GM23248 (cell line): Measurements from ENCODE around the gene HTRA1. TPM values are rescaled to one million over a fixed set of nuclear protein-coding genes. Genes with fewer than 3 reads are reported as not detected.

Experiments used
- DNase-seq: peaks from one replicate; pipeline ENCODE4 v3.0.0-alpha.2; 2015
- H2AFZ ChIP-seq: fragments of 200-600 bp; sonication (generic); 2 replicates; pipeline ENCODE4 v1.6.1; 2016; ENCODE audit warnings: antibody characterized with exemption
- H3F3A ChIP-seq: fragments of 200-600 bp; sonication (generic); 2 replicates; pipeline ENCODE4 v1.6.1; 2016; ENCODE audit warnings: mild to moderate bottlenecking, antibody characterized with exemption, mixed run types; ENCODE audit not compliant: insufficient read depth
- H3K27ac ChIP-seq: fragments of 200-600 bp; sonication (generic); 2 replicates; pipeline ENCODE4 v1.5.1; 2016; ENCODE audit warnings: mild to moderate bottlenecking
- H3K27me3 ChIP-seq: fragments of 200-600 bp; sonication (generic); replicated peaks from 2 replicates; pipeline ENCODE4 v1.6.1; 2016; ENCODE audit warnings: mild to moderate bottlenecking; ENCODE audit not compliant: insufficient read depth
- H3K36me3 ChIP-seq: fragments of 200-600 bp; sonication (generic); 2 replicates; pipeline ENCODE4 v1.6.1; 2016; ENCODE audit warnings: low read depth, mild to moderate bottlenecking
- H3K4me1 ChIP-seq: fragments of 200-600 bp; sonication (generic); 2 replicates; pipeline ENCODE4 v1.6.1; 2016; ENCODE audit warnings: mild to moderate bottlenecking; ENCODE audit not compliant: insufficient read depth
- H3K4me2 ChIP-seq: fragments of 200-600 bp; sonication (generic); one replicate; pipeline ENCODE4 v1.6.1; 2016; ENCODE audit warnings: mild to moderate bottlenecking; ENCODE audit not compliant: unreplicated experiment
- H3K4me3 ChIP-seq: fragments of 200-600 bp; sonication (generic); 2 replicates; pipeline ENCODE4 v1.5.1; 2016; ENCODE audit warnings: mild to moderate bottlenecking
- H3K79me2 ChIP-seq: fragments of 200-600 bp; sonication (generic); 2 replicates; pipeline ENCODE4 v1.6.1; 2016; ENCODE audit warnings: mild to moderate bottlenecking; ENCODE audit not compliant: insufficient read depth
- H3K9ac ChIP-seq: fragments of 200-600 bp; sonication (generic); 2 replicates; pipeline ENCODE4 v1.6.1; 2016; ENCODE audit warnings: mild to moderate bottlenecking
- H3K9me2 ChIP-seq: fragments of 200-600 bp; sonication (generic); 2 replicates; pipeline ENCODE4 v1.6.1; 2016; ENCODE audit warnings: mixed run types, mild to moderate bottlenecking, moderate library complexity; ENCODE audit not compliant: insufficient read depth
- H3K9me3 ChIP-seq: fragments of 200-600 bp; sonication (generic); one replicate; pipeline ENCODE4 v1.6.1; 2017; ENCODE audit warnings: low read depth
- H4K20me1 ChIP-seq: fragments of 200-600 bp; sonication (generic); 2 replicates; pipeline ENCODE4 v1.6.0; 2016; ENCODE audit not compliant: insufficient read depth
- EZH2 ChIP-seq: fragments of 200-600 bp; sonication (generic); IDR thresholded peaks from 2 replicates; pipeline ENCODE4 v1.6.1; 2018; ENCODE audit warnings: antibody characterized with exemption, mild to moderate bottlenecking; ENCODE audit not compliant: insufficient read depth, poor library complexity, severe bottlenecking
- EZH2phosphoT487 ChIP-seq: fragments of 200-600 bp; sonication (generic); IDR thresholded peaks from 2 replicates; pipeline ENCODE4 v1.6.1; 2018; ENCODE audit warnings: antibody characterized with exemption, moderate library complexity, mild to moderate bottlenecking, low read depth; ENCODE audit not compliant: insufficient read depth
- WGBS, 2 experiments: methylation state at CpG; one replicate each; pipeline ENCODE4 v1.1.6; 2015 to 2017; ENCODE audit warnings: low lambda C conversion rate in 2 of 2, low coverage in 1 of 2; ENCODE audit errors: missing lambda C conversion rate in 2 of 2; 5-methylcytosine and 5-hydroxymethylcytosine counted together
- in situ Hi-C: fragments of 300-500 bp; cut with MboI; formaldehyde crosslinking; loops from 2 replicates; pipeline ENCODE4 v1.15.0; 2020
- microRNA-seq: library from miRNA; unstranded; fragments of <30 nt; microRNA quantifications from one replicate; pipeline ENCODE4, GENCODE V29; 2016; ENCODE audit warnings: borderline number of aligned reads
- polyA plus RNA-seq: library from polyadenylated mRNA; unstranded; fragments of >200 nt; fragmentation: Nextera tagmentation; extraction: Ambion mirVana; gene quantifications from 2 replicates; pipeline ENCODE4 v1.2.1, GENCODE V29; 2016
- small RNA-seq: library from RNA; depleted of rRNA; stranded (forward); fragments of <200 nt; gene quantifications from one replicate; pipeline ENCODE3, GENCODE V24; 2014; ENCODE audit warnings: low read depth, low replicate concordance
- total RNA-seq: library from RNA; depleted of rRNA; stranded (reverse); fragments of >200 nt; shearing (Covaris generic); gene quantifications from 2 replicates; pipeline ENCODE4 v1.2.3, GENCODE V29; 2014; rRNA removed

HTRA1 gene
- total and polyA plus RNA-seq, 2 experiments from 2014 or later = 220 to 405 TPM

DNA sequence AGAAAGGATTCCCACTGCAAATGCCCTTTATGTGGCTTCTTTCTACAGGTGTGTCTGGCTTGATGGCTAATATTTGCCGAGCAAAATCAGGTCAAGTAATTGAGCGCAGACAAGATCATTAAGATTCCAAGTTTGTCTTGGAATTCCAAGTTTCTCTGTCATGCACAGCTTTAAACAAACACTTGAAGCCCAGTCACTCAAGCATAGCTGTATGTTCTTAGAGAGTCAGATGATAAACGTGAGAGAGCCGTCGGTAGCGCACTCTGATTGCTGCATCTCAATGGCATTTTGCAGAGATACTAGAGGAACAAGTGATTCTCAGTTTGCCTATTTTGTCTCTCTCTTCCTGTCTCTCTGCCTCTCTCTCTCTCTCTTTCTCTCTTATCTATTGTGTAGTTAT is 99.9 kb downstream of the HTRA1 start:
- Histone ChIP-seq H3K4me1 (no peaks in the 10 kb centered on the region), H3K27me3 (peaks cover 17% of the 10 kb centered on the region), H3K4me2 (no peak overlapping the region), H3K9me3 (no peaks in the 10 kb centered on the region), H3K9me2 (no peaks in the 10 kb centered on the region), H3K36me3 (no peaks in the 10 kb centered on the region), H3K9ac (no peak overlapping the region), H3K4me3 (no peak overlapping the region), H2AFZ (no peak overlapping the region), H3K27ac (no peak overlapping the region), H3F3A (no peaks in the 10 kb centered on the region), H3K79me2 (no peaks in the 10 kb centered on the region), H4K20me1 (no peaks in the 10 kb centered on the region)
- in situ Hi-C loops = loop anchor here (10.0 kb wide), 2 partner anchors 116 to 266 kb away; no protein-coding TSS in a partner anchor
- no peak for TF ChIP-seq EZH2phosphoT487
- WGBS, 2 experiments = 76 to 77% methylated on average over 6 of the region's 6 CpGs
- DNase-seq = no peak

DNA sequence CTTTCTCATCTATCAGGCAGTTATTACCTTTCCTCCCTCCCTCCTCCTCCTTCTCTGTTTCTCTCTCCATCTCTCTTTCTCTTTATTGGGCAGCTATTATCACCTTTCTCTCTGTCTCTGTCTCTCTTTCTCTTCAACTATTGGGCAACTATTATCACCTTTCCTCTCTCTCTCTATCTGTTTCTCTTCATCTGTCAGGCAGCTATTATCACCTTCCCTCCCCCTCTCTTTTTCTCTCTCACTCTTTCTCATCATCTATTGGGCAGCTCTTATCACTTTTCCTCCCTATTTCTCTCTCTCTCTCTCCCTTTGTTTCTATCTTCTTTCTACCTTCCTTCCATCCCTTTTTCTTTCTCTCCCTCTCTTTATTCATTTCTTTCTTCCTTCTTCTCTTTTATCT is 100.4 kb downstream of the HTRA1 start:
- Histone ChIP-seq H3K79me2 (no peaks in the 10 kb centered on the region), H3K9ac (no peak overlapping the region), H2AFZ (no peak overlapping the region), H3K4me2 (no peak overlapping the region), H3K27me3 (peaks cover 17% of the 10 kb centered on the region), H3K4me3 (no peak overlapping the region), H3K36me3 (no peaks in the 10 kb centered on the region), H4K20me1 (no peaks in the 10 kb centered on the region), H3F3A (no peaks in the 10 kb centered on the region), H3K27ac (no peak overlapping the region), H3K4me1 (no peaks in the 10 kb centered on the region), H3K9me2 (no peaks in the 10 kb centered on the region), H3K9me3 (no peaks in the 10 kb centered on the region)
- TF ChIP-seq EZH2 = no peak
- no peak for TF ChIP-seq EZH2phosphoT487
- in situ Hi-C loops = loop anchor here (10.0 kb wide), 2 partner anchors 117 to 267 kb away; no protein-coding TSS in a partner anchor
- DNase-seq = no peak

Small RNA genes within 50 kb of the gene (microRNA-seq; reads per million reads assigned to microRNA genes)
- gene MIR3941 = not detected

Small RNA genes within 50 kb of the gene (small RNA-seq; reads per million reads assigned to genes)
- gene MIR3941 = not detected

Other genes starting within 250 kb of the HTRA1 start
- gene BTBD16, start 190.3 kb upstream of the HTRA1 start, total RNA-seq = not detected in 2 replicates
- gene BTBD16, start 190.3 kb upstream of the HTRA1 start, polyA plus RNA-seq = not detected in 2 replicates
- 28.7 and 31.4 TPM in 2 replicates for gene PLEKHA1, start 86.8 kb upstream of the HTRA1 start, total RNA-seq
- gene PLEKHA1, start 86.8 kb upstream of the HTRA1 start, polyA plus RNA-seq = 39.0 and 41.0 TPM in 2 replicates
- gene ARMS2, start 6.9 kb upstream of the HTRA1 start, total RNA-seq = not detected in 2 replicates
- not detected in 2 replicates for gene ARMS2, start 6.9 kb upstream of the HTRA1 start, polyA plus RNA-seq
- gene DMBT1, start 99.2 kb downstream of the HTRA1 start, total RNA-seq = not detected in 2 replicates
- not detected in 2 replicates for gene DMBT1, start 99.2 kb downstream of the HTRA1 start, polyA plus RNA-seq
- gene C10orf120, start 238.3 kb downstream of the HTRA1 start, total RNA-seq = not detected in 2 replicates
- gene C10orf120, start 238.3 kb downstream of the HTRA1 start, polyA plus RNA-seq = not detected in 2 replicates